Neutrophil (primary cell): ENCODE measurements around the gene TMTC2.
"Not testable (repeated sequence)": the region's sequence is repeated elsewhere in the genome, so short reads cannot be mapped to it uniquely, and the experiment has no call there.

Experiments used
- H3K27ac ChIP-seq: fragments of 200-600 bp; sonication (generic); 2 replicates; pipeline ENCODE4 v1.5.1; 2016; ENCODE audit warnings: mild to moderate bottlenecking, moderate library complexity
- H3K27me3 ChIP-seq: fragments of 200-600 bp; sonication (generic); 2 replicates; pipeline ENCODE4 v1.6.0; 2016; ENCODE audit warnings: mild to moderate bottlenecking
- H3K36me3 ChIP-seq: fragments of 200-600 bp; sonication (generic); 2 replicates; pipeline ENCODE4 v1.5.1; 2017
- H3K4me1 ChIP-seq, 2 experiments: fragments of 200-600 bp in 1 of 2; sonication (generic) in 1 of 2; 1 replicate in 1 of 2; 2 replicates in 1 of 2; pipeline versions ENCODE4 v1.5.1 to v1.6.1; 2013 to 2016; ENCODE audit warnings: low read depth in 1 of 2, low read length in 1 of 2, mild to moderate bottlenecking in 1 of 2, moderate library complexity in 1 of 2; ENCODE audit not compliant: control insufficient read depth in 1 of 2, insufficient read depth in 1 of 2
- H3K4me3 ChIP-seq, 2 experiments: fragments of 200-600 bp in 1 of 2; sonication (generic) in 1 of 2; 1 replicate in 1 of 2; 2 replicates in 1 of 2; pipeline ENCODE4 v1.5.1; 2013 to 2016; ENCODE audit warnings: low read depth in 1 of 2, low read length in 1 of 2, mild to moderate bottlenecking in 1 of 2, moderate library complexity in 1 of 2
- H3K9me3 ChIP-seq: fragments of 200-600 bp; sonication (generic); 2 replicates; pipeline ENCODE4 v1.5.1; 2016
- CTCF ChIP-seq: fragments of 200-600 bp; sonication (generic); IDR thresholded peaks from 2 replicates; pipeline ENCODE4 v1.5.1; 2016; ENCODE audit warnings: antibody characterized with exemption

Gene TMTC2

DNA sequence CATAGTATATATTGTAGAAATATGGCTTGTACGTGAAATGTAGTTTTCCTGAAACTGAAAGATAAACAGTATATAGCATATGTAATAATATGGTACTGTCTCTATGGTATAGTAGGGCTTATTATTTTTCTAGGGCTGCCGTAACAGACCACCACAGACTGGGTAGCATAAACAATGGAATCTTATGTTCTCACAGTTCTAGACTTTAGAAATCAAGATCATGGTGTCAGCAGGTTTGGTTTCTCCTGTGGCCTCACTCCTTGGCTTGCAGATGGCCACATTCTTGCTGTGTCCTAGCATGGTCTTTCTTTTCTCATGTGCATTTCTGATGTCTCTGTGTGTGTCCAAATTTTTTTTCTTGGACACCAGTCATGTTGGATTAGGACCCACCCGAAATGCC, 155.8 kb downstream of the TMTC2 start:
- no peak overlapping the region for H3K27ac ChIP-seq
- no peak overlapping the region for H3K4me3 ChIP-seq
- no peak for TF ChIP-seq CTCF
- no peaks in the 10 kb centered on the region for H3K27me3 ChIP-seq
- no peaks in the 10 kb centered on the region for H3K36me3 ChIP-seq
- peaks cover 6 to 17% of the 10 kb centered on the region in 2 experiments for H3K4me1 ChIP-seq
- no peaks in the 10 kb centered on the region for H3K9me3 ChIP-seq

GRCh38 chr12:82845076-82845475, 158.4 kb downstream of the TMTC2 start:
- not testable (repeated sequence) for H3K27me3 ChIP-seq, H3K36me3 ChIP-seq, H3K4me3 ChIP-seq, H3K9me3 ChIP-seq
- Histone ChIP-seq H3K27ac (peak overlapping the region; percentile 61), H3K4me1 (peaks cover 6 to 17% of the 10 kb centered on the region in 2 experiments)

- no peaks in the 10 kb centered on the region for H3K9me3 ChIP-seq
- TF ChIP-seq CTCF: no peak
- peaks cover 6 to 17% of the 10 kb centered on the region in 2 experiments for H3K4me1 ChIP-seq
- H3K27me3 ChIP-seq: no peaks in the 10 kb centered on the region
- H3K4me3 ChIP-seq: no peak overlapping the region
- no peaks in the 10 kb centered on the region for H3K36me3 ChIP-seq
- no peak overlapping the region for H3K27ac ChIP-seq
Measured at GRCh38 chr12:82848845-82849244, 162.1 kb downstream of the TMTC2 start.

- Histone ChIP-seq H3K36me3 (no peaks in the 10 kb centered on the region), H3K4me1 (no peaks in the 10 kb centered on the region), H3K27me3 (no peaks in the 10 kb centered on the region), H3K9me3 (no peaks in the 10 kb centered on the region), H3K4me3 (no peak overlapping the region), H3K27ac (no peak overlapping the region)
- TF ChIP-seq CTCF: no peak
Measured at GRCh38 chr12:82852529-82852928, 165.8 kb downstream of the TMTC2 start.

GRCh38 chr12:82855872-82856271, 169.2 kb downstream of the TMTC2 start:
- Histone ChIP-seq H3K9me3 (no peaks in the 10 kb centered on the region), H3K27ac (no peak overlapping the region), H3K4me1 (no peaks in the 10 kb centered on the region), H3K27me3 (no peaks in the 10 kb centered on the region), H3K4me3 (no peak overlapping the region), H3K36me3 (no peaks in the 10 kb centered on the region)
- no peak for TF ChIP-seq CTCF

DNA sequence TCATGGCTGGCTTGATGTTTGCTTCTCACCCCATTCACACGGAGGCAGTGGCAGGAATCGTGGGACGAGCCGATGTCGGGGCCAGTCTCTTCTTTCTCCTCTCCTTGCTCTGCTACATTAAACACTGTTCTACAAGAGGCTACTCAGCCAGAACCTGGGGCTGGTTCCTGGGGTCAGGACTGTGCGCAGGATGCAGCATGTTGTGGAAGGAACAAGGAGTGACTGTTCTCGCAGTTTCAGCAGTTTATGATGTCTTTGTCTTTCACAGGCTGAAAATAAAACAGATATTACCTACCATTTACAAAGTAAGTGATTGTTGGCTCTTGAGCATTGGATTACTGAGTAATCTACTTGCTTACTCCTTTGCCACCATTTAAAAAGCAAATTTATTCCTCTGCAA, 170.6 kb downstream of the TMTC2 start:
- Histone ChIP-seq H3K4me1 (no peaks in the 10 kb centered on the region), H3K36me3 (no peaks in the 10 kb centered on the region), H3K4me3 (no peak overlapping the region), H3K27ac (no peak overlapping the region), H3K9me3 (no peaks in the 10 kb centered on the region), H3K27me3 (no peaks in the 10 kb centered on the region)
- TF ChIP-seq CTCF: no peak
